PC-9 (cell line): Measurements from ENCODE around the gene NEBL. TPM values are rescaled to one million over a fixed set of nuclear protein-coding genes. Genes with fewer than 3 reads are reported as not detected.

Source experiments
- BruUV-seq: library from RNA; stranded (reverse); fragments of 400-500 nt; replicated peaks from 2 replicates; lab custom pipeline; 2021; lab: Mats Ljungman, UMichigan
- CTCF ChIA-PET: fragments of 300-600 bp; sonication (Branson Sonifier 250); formaldehyde crosslinking; loops from one replicate; lab custom pipeline; 2022; ENCODE audit warnings: antibody characterized with exemption; lab: Charles Lee
- POLR2A ChIA-PET: fragments of 300-600 bp; sonication (Branson Sonifier 250); formaldehyde crosslinking; loops from one replicate; lab custom pipeline; 2022; ENCODE audit warnings: antibody characterized with exemption; ENCODE audit not compliant: unreplicated experiment; lab: Charles Lee
- DNase-seq, 2 experiments: peaks; one replicate each; pipeline versions ENCODE4 v3.0.0 to v3.0.0-alpha.2; 2015 to 2022; ENCODE audit warnings: mixed read lengths in 1 of 2
- H2AFZ ChIP-seq: fragments of 200-600 bp; sonication (generic); 2 replicates; pipeline ENCODE4 v1.8.1; 2017; ENCODE audit warnings: antibody characterized with exemption
- H3F3A ChIP-seq: fragments of 200-600 bp; sonication (generic); 2 replicates; pipeline ENCODE4 v1.8.1; 2017; ENCODE audit warnings: antibody characterized with exemption, mild to moderate bottlenecking, low read depth; ENCODE audit not compliant: insufficient read depth
- H3K27ac ChIP-seq: fragments of 200-600 bp; sonication (generic); 2 replicates; pipeline ENCODE4 v1.6.1; 2016; ENCODE audit warnings: mixed run types
- H3K27me3 ChIP-seq: fragments of 200-600 bp; sonication (generic); 2 replicates; pipeline ENCODE4 v1.6.1; 2016; ENCODE audit warnings: low read depth, mixed run types; ENCODE audit not compliant: insufficient read depth
- H3K36me3 ChIP-seq: fragments of 200-600 bp; sonication (generic); 2 replicates; pipeline ENCODE4 v1.6.1; 2016; ENCODE audit warnings: low read depth, mixed run types
- H3K4me1 ChIP-seq: fragments of 200-600 bp; sonication (generic); replicated peaks from 2 replicates; pipeline ENCODE4 v1.6.1; 2016; ENCODE audit warnings: mixed run types; ENCODE audit not compliant: insufficient read depth
- H3K4me2 ChIP-seq: fragments of 200-600 bp; sonication (generic); 2 replicates; pipeline ENCODE4 v1.6.1; 2017; ENCODE audit warnings: mixed run types
- H3K4me3 ChIP-seq: fragments of 200-600 bp; sonication (generic); 2 replicates; pipeline ENCODE4 v1.6.1; 2016; ENCODE audit warnings: mixed run types
- H3K79me2 ChIP-seq: fragments of 200-600 bp; sonication (generic); 2 replicates; pipeline ENCODE4 v1.6.1; 2017; ENCODE audit warnings: low read depth, mixed run types
- H3K9me2 ChIP-seq: fragments of 200-600 bp; sonication (generic); 2 replicates; pipeline ENCODE4 v1.8.1; 2017; ENCODE audit warnings: mild to moderate bottlenecking; ENCODE audit not compliant: insufficient read depth
- H3K9me3 ChIP-seq: fragments of 200-600 bp; sonication (generic); 2 replicates; pipeline ENCODE4 v1.8.1; 2016; ENCODE audit warnings: low read depth; ENCODE audit not compliant: insufficient read depth
- H4K20me1 ChIP-seq: fragments of 200-600 bp; sonication (generic); 2 replicates; pipeline ENCODE4 v1.8.1; 2017; ENCODE audit not compliant: insufficient read depth
- CTCF ChIP-seq: fragments of 200-600 bp; sonication (generic); conservative IDR thresholded peaks from 2 replicates; pipeline ENCODE4 v1.6.1; 2017; ENCODE audit warnings: mixed run types, antibody characterized with exemption, mild to moderate bottlenecking, moderate library complexity
- EZH2 ChIP-seq: fragments of 200-600 bp; sonication (generic); IDR thresholded peaks from 2 replicates; pipeline ENCODE4 v1.8.0; 2017; ENCODE audit warnings: antibody characterized with exemption, low read depth
- intact Hi-C: fragments of 100-400 bp; cut with micrococcal nuclease; formaldehyde crosslinking; loops from one replicate; pipeline ENCODE4 v1.10.0; 2022; ENCODE audit not compliant: unreplicated experiment
- total RNA-seq: library from RNA; stranded (reverse); gene quantifications from 2 replicates; pipeline ENCODE4 v1.2.3, GENCODE V29; 2021

NEBL gene
- total RNA-seq, 1 experiment from 2014 or later: 22.6 TPM

GRCh38 chr10:20863008-20863407 lies 34.1 kb downstream of the NEBL start:
- Histone ChIP-seq H3K4me2 (no peak overlapping the region), H3F3A (0 out of 2 replicates have a peak, but pooled peaks cover 3% of the 10 kb centered on the region), H3K9me3 (no peaks in the 10 kb centered on the region), H2AFZ (no peak overlapping the region), H3K27ac (no peak overlapping the region), H4K20me1 (no peaks in the 10 kb centered on the region), H3K4me1 (no peaks in the 10 kb centered on the region), H3K36me3 (no peaks in the 10 kb centered on the region), H3K4me3 (no peak overlapping the region), H3K79me2 (no peaks in the 10 kb centered on the region), H3K27me3 (no peaks in the 10 kb centered on the region), H3K9me2 (no peaks in the 10 kb centered on the region)
- intact Hi-C loops: loop anchor here (5.0 kb wide), 1 partner anchor 154 kb away; no protein-coding TSS in a partner anchor
- no TSS peak for BruUV-seq
- CTCF ChIA-PET: no interaction called here
- no peak for DNase-seq
- TF ChIP-seq EZH2: no peak
- TF ChIP-seq CTCF: no peak
- POLR2A ChIA-PET: no interaction called here

DNA sequence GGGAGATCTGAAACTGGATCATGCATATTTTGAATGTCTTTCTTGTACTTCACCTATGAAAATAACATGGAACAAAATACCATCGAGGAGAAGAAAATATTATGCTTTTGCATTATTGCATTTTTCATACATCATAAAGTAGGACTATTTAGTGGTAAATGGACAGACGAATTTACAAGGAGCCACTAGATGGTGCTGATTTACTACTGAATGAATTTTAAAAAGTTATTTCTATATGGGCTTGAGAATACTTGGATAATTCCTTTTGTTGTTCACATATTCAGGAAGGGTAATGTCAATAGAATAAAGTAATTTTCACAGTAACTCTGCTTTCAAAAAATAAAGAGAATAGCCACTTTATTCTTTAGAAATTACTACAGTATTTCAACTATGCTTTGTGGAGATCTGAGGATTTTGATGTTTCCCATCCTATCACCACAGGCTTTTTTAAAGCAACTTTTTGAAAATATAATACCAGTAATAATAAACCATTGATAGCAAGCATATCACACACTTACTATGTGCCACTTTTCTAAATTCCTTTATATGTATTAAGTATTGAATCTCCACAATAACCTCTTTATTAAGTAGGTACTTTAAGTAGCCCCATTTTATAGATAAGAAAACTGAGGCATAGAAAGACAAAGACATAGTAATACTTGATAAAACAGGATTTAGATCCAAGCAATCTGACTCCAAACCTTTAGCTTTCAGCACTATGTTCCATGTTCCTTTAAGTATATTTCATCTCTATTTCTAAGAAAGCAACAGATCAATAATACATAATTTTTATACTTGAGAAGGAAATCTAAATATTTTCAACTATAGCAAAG lies 38.6 kb downstream of the NEBL start:
- no peak overlapping the region for H2AFZ ChIP-seq
- no peaks in the 10 kb centered on the region for H3K9me2 ChIP-seq
- no peaks in the 10 kb centered on the region for H3K79me2 ChIP-seq
- peak in 1 of 2 experiments; percentile 55 for DNase-seq
- peak; percentile 73 for TF ChIP-seq CTCF
- no peak for TF ChIP-seq EZH2
- no peaks in the 10 kb centered on the region for H3K36me3 ChIP-seq
- no TSS peak for BruUV-seq
- ChIA-PET CTCF (no interaction called here), POLR2A (no interaction called here)
- H3K4me3 ChIP-seq: no peak overlapping the region
- no peaks in the 10 kb centered on the region for H3K27me3 ChIP-seq
- intact Hi-C loops: loop anchor here (1.0 to 5.0 kb wide), 2 partner anchors 219 to 1095 kb away; no protein-coding TSS in a partner anchor
- no peaks in the 10 kb centered on the region for H3K9me3 ChIP-seq
- H4K20me1 ChIP-seq: no peaks in the 10 kb centered on the region
- H3F3A ChIP-seq: 0 out of 2 replicates have a peak, but pooled peaks cover 3% of the 10 kb centered on the region
- no peak overlapping the region for H3K4me2 ChIP-seq
- H3K27ac ChIP-seq: no peak overlapping the region
- no peaks in the 10 kb centered on the region for H3K4me1 ChIP-seq

- intact Hi-C loops: loop anchor here (5.0 kb wide), 1 partner anchor 221 kb away; no protein-coding TSS in a partner anchor
- DNase-seq: no peak
- POLR2A ChIA-PET: no interaction called here
- Histone ChIP-seq H3K36me3 (no peaks in the 10 kb centered on the region), H3F3A (0 out of 2 replicates have a peak, but pooled peaks cover 3% of the 10 kb centered on the region), H3K79me2 (no peaks in the 10 kb centered on the region), H3K9me2 (no peaks in the 10 kb centered on the region), H3K9me3 (no peaks in the 10 kb centered on the region), H4K20me1 (no peaks in the 10 kb centered on the region), H3K27me3 (no peaks in the 10 kb centered on the region), H3K4me3 (no peak overlapping the region), H3K4me1 (no peaks in the 10 kb centered on the region), H3K4me2 (no peak overlapping the region), H3K27ac (no peak overlapping the region), H2AFZ (no peak overlapping the region)
- no TSS peak for BruUV-seq
- TF ChIP-seq CTCF (no peak), EZH2 (no peak)
- CTCF ChIA-PET: no interaction called here
Measured at GRCh38 chr10:20856484-20856883, 40.6 kb downstream of the NEBL start.
